Hypothalamus (tissue), 51 donors: ENCODE data around the gene CHRNB1.
A peak's percentile ranks its signal among the peaks of the same experiment; 100 is the strongest.
"Not testable (repeated sequence)": the region's sequence is repeated elsewhere in the genome, so short reads cannot be mapped to it uniquely, and the experiment has no call there.

Source experiments
- DNase-seq, 51 donors: peaks; one replicate each; lab custom pipeline; 2025; lab: John Stamatoyannopoulos, UW

The CHRNB1 gene

GRCh38 chr17:7481842-7482741, 37.2 kb downstream of the CHRNB1 start:
- DNase-seq = not testable (repeated sequence)

GRCh38 chr17:7482742-7483088, 37.9 kb downstream of the CHRNB1 start:
- DNase-seq = not testable (repeated sequence)

GRCh38 chr17:7483255-7484066, 38.6 kb downstream of the CHRNB1 start:
- DNase-seq = peak; percentile 78 to 100 (median 95)

DNA sequence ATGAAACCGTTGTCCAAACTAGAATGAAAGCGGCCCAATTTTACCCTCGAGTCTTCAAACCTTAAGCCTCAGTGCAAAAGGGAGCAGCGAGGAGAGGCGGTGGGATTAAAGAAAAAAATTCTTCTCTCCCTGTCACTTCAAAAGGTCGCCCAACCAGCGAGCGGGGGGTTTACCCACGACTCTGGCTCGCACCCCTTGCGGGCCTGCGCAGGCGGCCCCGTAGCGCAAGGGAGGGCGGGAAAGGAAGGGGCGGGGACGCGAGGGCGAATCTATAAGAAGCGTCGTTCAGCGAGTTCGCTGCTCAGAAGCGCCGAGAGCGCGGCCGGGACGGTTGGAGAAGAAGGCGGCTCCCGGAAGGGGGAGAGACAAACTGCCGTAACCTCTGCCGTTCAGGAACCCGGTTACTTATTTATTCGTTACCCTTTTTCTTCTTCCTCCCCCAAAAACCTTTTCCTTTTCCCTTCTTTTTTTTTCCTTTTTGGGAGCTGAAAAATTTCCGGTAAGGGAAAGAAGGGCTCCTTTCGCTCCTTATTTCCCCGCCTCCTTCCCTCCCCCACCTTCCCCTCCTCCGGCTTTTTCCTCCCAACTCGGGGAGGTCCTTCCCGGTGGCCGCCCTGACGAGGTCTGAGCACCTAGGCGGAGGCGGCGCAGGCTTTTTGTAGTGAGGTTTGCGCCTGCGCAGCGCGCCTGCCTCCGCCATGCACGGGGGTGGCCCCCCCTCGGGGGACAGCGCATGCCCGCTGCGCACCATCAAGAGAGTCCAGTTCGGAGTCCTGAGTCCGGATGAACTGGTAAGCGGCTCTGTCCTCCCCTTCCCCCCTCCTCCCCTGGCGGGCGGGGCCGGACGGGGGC, 39.4 kb downstream of the CHRNB1 start, which contains the start of gene POLR2A:
Gene POLR2A, plus strand, starts transcription at position 300 of the 852 bp plus-strand sequence.
- peak; percentile 87 to 100 (median 97) for DNase-seq

- no peak for DNase-seq
Observed at GRCh38 chr17:7484919-7485377, 40.1 kb downstream of the CHRNB1 start.

GRCh38 chr17:7486181-7486580, 41.3 kb downstream of the CHRNB1 start:
- DNase-seq = no peak

GRCh38 chr17:7490144-7490543, 45.3 kb downstream of the CHRNB1 start:
- no peak for DNase-seq

DNA sequence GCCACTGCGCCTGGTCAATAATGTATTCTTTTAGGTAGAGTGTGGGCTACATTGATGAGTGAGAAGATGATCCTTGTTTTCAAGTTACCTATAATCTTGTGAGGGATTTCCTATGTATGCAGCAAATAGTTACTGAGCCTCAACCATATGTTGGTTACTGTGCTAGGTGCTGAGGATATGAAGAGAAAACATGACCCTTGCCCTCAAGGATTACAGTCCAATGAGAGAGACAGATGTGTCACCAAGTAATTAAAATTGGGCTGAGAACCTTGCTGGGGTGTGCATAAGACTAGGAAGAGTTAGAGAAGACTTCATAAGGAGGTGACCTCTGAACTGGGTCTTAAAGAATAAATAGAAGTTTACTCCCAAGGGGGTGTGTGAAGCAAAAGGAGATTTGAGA, 46.7 kb downstream of the CHRNB1 start:
- no peak for DNase-seq

GRCh38 chr17:7493941-7494340, 49.1 kb downstream of the CHRNB1 start:
- no peak for DNase-seq

DNA sequence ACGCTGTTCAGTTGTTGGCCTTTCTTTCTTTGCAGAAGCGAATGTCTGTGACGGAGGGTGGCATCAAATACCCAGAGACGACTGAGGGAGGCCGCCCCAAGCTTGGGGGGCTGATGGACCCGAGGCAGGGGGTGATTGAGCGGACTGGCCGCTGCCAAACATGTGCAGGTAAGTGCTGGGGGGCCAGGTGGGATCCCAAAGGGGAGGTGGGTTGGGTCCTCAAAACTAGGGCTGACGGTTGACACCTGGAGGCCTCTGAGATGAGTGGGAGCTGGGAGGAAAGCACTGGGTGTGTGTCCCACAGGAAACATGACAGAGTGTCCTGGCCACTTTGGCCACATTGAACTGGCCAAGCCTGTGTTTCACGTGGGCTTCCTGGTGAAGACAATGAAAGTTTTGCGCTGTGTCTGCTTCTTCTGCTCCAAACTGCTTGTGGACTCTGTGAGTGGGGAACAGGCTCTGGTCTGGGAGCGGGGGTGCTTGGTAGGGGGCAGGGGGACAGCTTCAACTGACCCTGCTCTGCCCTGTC, 51.1 kb downstream of the CHRNB1 start:
- DNase-seq = no peak

DNA sequence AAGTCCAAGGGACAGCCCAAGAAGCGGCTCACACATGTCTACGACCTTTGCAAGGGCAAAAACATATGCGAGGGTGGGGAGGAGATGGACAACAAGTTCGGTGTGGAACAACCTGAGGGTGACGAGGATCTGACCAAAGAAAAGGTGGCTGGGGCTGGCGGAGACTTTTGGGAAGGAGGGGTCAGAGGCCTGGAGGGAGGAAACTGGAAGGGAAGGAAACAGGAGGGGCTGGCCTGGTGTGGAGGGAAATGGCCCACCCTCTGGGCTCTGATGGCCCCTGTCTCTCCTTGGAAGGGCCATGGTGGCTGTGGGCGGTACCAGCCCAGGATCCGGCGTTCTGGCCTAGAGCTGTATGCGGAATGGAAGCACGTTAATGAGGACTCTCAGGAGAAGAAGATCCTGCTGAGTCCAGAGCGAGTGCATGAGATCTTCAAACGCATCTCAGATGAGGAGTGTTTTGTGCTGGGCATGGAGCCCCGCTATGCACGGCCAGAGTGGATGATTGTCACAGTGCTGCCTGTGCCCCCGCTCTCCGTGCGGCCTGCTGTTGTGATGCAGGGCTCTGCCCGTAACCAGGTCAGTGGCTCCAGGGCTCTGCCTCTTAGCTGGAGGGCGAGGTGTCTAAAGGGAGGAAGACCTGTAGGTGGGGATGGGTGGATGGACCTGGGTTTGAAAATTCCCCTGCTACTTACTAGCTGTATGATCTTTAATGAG, 51.8 kb downstream of the CHRNB1 start:
- no peak for DNase-seq

DNA sequence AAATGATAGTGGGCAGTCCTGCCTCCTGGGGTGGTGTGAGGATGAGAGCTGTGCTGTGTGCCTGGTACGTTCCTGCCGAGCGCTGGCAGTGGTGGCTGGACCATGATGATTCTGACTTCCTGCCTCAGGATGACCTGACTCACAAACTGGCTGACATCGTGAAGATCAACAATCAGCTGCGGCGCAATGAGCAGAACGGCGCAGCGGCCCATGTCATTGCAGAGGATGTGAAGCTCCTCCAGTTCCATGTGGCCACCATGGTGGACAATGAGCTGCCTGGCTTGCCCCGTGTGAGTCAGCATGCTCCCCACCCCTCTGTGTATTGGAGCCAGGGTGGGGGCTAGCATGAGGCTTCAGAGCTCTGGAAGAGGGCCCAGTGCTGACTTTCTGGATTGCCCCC, 52.4 kb downstream of the CHRNB1 start:
- DNase-seq = no peak

DNA sequence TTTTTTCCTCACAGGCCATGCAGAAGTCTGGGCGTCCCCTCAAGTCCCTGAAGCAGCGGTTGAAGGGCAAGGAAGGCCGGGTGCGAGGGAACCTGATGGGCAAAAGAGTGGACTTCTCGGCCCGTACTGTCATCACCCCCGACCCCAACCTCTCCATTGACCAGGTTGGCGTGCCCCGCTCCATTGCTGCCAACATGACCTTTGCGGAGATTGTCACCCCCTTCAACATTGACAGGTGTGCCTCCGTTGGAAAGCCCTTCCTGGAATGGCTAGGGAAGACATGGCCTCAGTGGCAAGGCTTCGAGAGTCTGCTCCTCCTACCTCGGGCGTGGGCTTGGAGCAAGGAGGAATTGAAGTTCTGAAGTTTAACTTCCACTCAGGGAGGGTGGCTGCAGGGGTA, 52.8 kb downstream of the CHRNB1 start:
- no peak for DNase-seq

DNA sequence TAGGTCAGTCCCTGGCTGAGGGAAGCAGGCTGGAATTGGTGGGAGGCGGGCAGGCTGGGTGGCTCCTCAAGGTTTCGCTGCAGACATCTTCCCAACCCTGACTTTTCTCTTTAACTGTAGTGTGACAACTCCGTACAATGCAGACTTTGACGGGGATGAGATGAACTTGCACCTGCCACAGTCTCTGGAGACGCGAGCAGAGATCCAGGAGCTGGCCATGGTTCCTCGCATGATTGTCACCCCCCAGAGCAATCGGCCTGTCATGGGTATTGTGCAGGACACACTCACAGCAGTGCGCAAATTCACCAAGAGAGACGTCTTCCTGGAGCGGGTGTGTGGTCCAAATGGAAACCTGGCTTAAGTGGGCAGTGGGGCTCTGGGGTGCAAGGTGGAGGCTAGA, 54.3 kb downstream of the CHRNB1 start:
- DNase-seq = no peak

DNA sequence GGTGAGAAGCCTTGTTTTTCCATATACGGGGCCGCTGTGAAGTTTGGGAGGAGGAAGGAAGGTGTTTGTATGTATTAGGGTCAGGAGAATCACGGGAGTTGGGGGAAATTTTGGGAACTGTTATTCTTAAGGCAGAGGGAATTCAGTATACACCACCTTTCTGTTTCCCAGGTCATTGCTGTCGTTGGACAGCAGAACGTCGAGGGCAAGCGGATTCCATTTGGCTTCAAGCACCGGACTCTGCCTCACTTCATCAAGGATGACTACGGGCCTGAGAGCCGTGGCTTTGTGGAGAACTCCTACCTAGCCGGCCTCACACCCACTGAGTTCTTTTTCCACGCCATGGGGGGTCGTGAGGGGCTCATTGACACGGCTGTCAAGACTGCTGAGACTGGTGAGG, 56.9 kb downstream of the CHRNB1 start:
- no peak for DNase-seq

- DNase-seq = no peak
Observed at GRCh38 chr17:7502171-7502847, 57.4 kb downstream of the CHRNB1 start.

GRCh38 chr17:7502987-7503386, 58.1 kb downstream of the CHRNB1 start:
- no peak for DNase-seq

DNA sequence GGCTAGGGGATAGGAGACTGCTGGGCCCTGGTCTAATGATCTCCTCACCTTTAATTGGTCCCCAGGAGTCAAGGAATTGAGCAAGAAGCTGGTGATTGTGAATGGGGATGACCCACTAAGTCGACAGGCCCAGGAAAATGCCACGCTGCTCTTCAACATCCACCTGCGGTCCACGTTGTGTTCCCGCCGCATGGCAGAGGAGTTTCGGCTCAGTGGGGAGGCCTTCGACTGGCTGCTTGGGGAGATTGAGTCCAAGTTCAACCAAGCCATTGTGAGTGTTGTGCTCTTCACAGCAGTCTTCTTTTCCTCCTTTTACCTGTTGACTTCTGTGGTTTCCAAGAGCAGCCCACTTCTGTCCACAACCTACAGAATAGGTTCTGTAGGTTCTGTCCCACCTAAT, 58.7 kb downstream of the CHRNB1 start:
- no peak for DNase-seq
